ENCODE data around the gene PTPRN2. TPM values are rescaled to one million over a fixed set of nuclear protein-coding genes. Genes with fewer than 3 reads are reported as not detected.
A peak's percentile ranks its signal among the peaks of the same experiment; 100 is the strongest.

Gene PTPRN2
- total and polyA plus RNA-seq, 2 of the 13 experiments (the other 11 are each of a cell fraction or from before 2014, with no cell fraction given), result 2.5 to 24.2 TPM

- no peak for TF ChIP-seq ZNF768 (CRISPR knock-in tag; IDR thresholded peaks at IDR 0.05)
- no peak for TF ChIP-seq KLF9 (CRISPR knock-in tag; IDR thresholded peaks at IDR 0.05; ENCODE audit: low read depth)
- TF ChIP-seq ZNF543 (CRISPR knock-in tag; IDR thresholded peaks at IDR 0.05), result no peak
- no peak for TF ChIP-seq KDM4B (CRISPR knock-in tag; IDR thresholded peaks at IDR 0.05)
- TF ChIP-seq WIZ (CRISPR knock-in tag; IDR thresholded peaks at IDR 0.05), result 0 out of 2 replicates have a peak, but pooled peaks have one; percentile 47
- TF ChIP-seq HES4 (CRISPR knock-in tag; IDR thresholded peaks at IDR 0.05; ENCODE audit: borderline replicate concordance), result no peak
- no peak for TF ChIP-seq ZNF260 (CRISPR knock-in tag; IDR thresholded peaks at IDR 0.05; ENCODE audit: borderline replicate concordance, low read depth)
- TF ChIP-seq RXRA (CRISPR knock-in tag; IDR thresholded peaks at IDR 0.05), result peak; percentile 80
- TF ChIP-seq, protein P1, sequence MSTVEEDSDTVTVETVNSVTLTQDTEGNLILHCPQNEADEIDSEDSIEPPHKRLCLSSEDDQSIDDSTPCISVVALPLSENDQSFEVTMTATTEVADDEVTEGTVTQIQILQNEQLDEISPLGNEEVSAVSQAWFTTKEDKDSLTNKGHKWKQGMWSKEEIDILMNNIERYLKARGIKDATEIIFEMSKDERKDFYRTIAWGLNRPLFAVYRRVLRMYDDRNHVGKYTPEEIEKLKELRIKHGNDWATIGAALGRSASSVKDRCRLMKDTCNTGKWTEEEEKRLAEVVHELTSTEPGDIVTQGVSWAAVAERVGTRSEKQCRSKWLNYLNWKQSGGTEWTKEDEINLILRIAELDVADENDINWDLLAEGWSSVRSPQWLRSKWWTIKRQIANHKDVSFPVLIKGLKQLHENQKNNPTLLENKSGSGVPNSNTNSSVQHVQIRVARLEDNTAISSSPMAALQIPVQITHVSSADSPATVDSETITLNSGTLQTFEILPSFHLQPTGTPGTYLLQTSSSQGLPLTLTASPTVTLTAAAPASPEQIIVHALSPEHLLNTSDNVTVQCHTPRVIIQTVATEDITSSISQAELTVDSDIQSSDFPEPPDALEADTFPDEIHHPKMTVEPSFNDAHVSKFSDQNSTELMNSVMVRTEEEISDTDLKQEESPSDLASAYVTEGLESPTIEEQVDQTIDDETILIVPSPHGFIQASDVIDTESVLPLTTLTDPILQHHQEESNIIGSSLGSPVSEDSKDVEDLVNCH (CRISPR knock-in tag; IDR thresholded peaks at IDR 0.05), result no peak
- TF ChIP-seq ZNF230 (CRISPR knock-in tag; IDR thresholded peaks at IDR 0.05), result no peak
- TF ChIP-seq ZSCAN31 (CRISPR knock-in tag; IDR thresholded peaks at IDR 0.05; ENCODE audit: low read depth), result no peak
- TF ChIP-seq, protein P2, sequence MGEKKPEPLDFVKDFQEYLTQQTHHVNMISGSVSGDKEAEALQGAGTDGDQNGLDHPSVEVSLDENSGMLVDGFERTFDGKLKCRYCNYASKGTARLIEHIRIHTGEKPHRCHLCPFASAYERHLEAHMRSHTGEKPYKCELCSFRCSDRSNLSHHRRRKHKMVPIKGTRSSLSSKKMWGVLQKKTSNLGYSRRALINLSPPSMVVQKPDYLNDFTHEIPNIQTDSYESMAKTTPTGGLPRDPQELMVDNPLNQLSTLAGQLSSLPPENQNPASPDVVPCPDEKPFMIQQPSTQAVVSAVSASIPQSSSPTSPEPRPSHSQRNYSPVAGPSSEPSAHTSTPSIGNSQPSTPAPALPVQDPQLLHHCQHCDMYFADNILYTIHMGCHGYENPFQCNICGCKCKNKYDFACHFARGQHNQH (CRISPR knock-in tag; IDR thresholded peaks at IDR 0.05), result no peak
- TF ChIP-seq MEIS1 (CRISPR knock-in tag; IDR thresholded peaks at IDR 0.05; ENCODE audit: borderline replicate concordance), result 0 out of 2 replicates have a peak, but pooled peaks have one; percentile 18
- TF ChIP-seq ZFYVE20 (CRISPR knock-in tag; IDR thresholded peaks at IDR 0.05; ENCODE audit: borderline replicate concordance, low read depth), result no peak
- TF ChIP-seq CC2D1A (CRISPR knock-in tag; IDR thresholded peaks at IDR 0.05), result no peak
- TF ChIP-seq, protein P3, sequence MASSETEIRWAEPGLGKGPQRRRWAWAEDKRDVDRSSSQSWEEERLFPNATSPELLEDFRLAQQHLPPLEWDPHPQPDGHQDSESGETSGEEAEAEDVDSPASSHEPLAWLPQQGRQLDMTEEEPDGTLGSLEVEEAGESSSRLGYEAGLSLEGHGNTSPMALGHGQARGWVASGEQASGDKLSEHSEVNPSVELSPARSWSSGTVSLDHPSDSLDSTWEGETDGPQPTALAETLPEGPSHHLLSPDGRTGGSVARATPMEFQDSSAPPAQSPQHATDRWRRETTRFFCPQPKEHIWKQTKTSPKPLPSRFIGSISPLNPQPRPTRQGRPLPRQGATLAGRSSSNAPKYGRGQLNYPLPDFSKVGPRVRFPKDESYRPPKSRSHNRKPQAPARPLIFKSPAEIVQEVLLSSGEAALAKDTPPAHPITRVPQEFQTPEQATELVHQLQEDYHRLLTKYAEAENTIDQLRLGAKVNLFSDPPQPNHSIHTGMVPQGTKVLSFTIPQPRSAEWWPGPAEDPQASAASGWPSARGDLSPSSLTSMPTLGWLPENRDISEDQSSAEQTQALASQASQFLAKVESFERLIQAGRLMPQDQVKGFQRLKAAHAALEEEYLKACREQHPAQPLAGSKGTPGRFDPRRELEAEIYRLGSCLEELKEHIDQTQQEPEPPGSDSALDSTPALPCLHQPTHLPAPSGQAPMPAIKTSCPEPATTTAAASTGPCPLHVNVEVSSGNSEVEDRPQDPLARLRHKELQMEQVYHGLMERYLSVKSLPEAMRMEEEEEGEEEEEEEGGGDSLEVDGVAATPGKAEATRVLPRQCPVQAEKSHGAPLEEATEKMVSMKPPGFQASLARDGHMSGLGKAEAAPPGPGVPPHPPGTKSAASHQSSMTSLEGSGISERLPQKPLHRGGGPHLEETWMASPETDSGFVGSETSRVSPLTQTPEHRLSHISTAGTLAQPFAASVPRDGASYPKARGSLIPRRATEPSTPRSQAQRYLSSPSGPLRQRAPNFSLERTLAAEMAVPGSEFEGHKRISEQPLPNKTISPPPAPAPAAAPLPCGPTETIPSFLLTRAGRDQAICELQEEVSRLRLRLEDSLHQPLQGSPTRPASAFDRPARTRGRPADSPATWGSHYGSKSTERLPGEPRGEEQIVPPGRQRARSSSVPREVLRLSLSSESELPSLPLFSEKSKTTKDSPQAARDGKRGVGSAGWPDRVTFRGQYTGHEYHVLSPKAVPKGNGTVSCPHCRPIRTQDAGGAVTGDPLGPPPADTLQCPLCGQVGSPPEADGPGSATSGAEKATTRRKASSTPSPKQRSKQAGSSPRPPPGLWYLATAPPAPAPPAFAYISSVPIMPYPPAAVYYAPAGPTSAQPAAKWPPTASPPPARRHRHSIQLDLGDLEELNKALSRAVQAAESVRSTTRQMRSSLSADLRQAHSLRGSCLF (CRISPR knock-in tag; IDR thresholded peaks at IDR 0.05; ENCODE audit: borderline replicate concordance), result no peak
- TF ChIP-seq ZFP37 (CRISPR knock-in tag; IDR thresholded peaks at IDR 0.05; ENCODE audit: borderline replicate concordance), result no peak
Observed at GRCh38 chr7:158143196-158144120, 444.2 kb downstream of the PTPRN2 start (continued).
